Keratinocyte (primary cell): Measurements from ENCODE around the gene CAND1. TPM values are rescaled to one million over a fixed set of nuclear protein-coding genes. Genes with fewer than 3 reads are reported as not detected.

ENCODE experiments used
- DNase-seq: peaks from one replicate; pipeline ENCODE4 v3.0.0-alpha.2; 2011; ENCODE audit warnings: low read depth, missing footprints, low spot score
- FAIRE-seq: peaks from 2 replicates; lab custom pipeline; 2011; peaks lifted over from hg19 to GRCh38; lab: Jason Lieb, UNC
- H2AFZ ChIP-seq: 2 replicates; pipeline ENCODE4 v1.6.0; 2012; ENCODE audit warnings: low read length, control low read depth, inconsistent platforms; ENCODE audit not compliant: control insufficient read depth
- H3K27ac ChIP-seq: 2 replicates; pipeline ENCODE4 v1.5.1; 2011; ENCODE audit warnings: low read length; ENCODE audit not compliant: control insufficient read depth, insufficient read depth
- H3K27me3 ChIP-seq: 3 replicates; pipeline ENCODE4 v1.6.0; 2011; ENCODE audit warnings: low read length; ENCODE audit not compliant: control insufficient read depth, insufficient read depth; ENCODE audit errors: extremely low read depth
- H3K36me3 ChIP-seq, 2 experiments: 2 replicates in 1 of 2; 3 replicates in 1 of 2; pipeline ENCODE4 v1.5.1; 2011; ENCODE audit warnings: low read length in 2 of 2, mild to moderate bottlenecking in 1 of 2; ENCODE audit not compliant: control insufficient read depth in 2 of 2, insufficient read depth in 2 of 2; ENCODE audit errors: extremely low read depth in 1 of 2
- H3K4me1 ChIP-seq: 3 replicates; pipeline ENCODE4 v1.5.1; 2011; ENCODE audit warnings: low read length; ENCODE audit not compliant: control insufficient read depth, insufficient read depth; ENCODE audit errors: extremely low read depth
- H3K4me2 ChIP-seq: 3 replicates; pipeline ENCODE4 v1.6.0; 2011; ENCODE audit warnings: low read depth, low read length; ENCODE audit not compliant: control insufficient read depth, insufficient read depth; ENCODE audit errors: extremely low read depth
- H3K4me3 ChIP-seq, 3 experiments: fragments of 200-600 bp in 1 of 3; sonication (generic) in 1 of 3; 2 replicates in 2 of 3; 3 replicates in 1 of 3; pipeline ENCODE4 v1.5.1; 2011 to 2016; ENCODE audit warnings: low read length in 3 of 3, mild to moderate bottlenecking in 3 of 3, control low read depth in 2 of 3, inconsistent platforms in 1 of 3, low read depth in 1 of 3, mixed read lengths in 1 of 3, mixed run types in 1 of 3, moderate library complexity in 1 of 3; ENCODE audit not compliant: control insufficient read depth in 2 of 3, insufficient read depth in 2 of 3; ENCODE audit errors: extremely low read depth in 1 of 3
- H3K79me2 ChIP-seq: 2 replicates; pipeline ENCODE4 v1.6.0; 2012; ENCODE audit warnings: low read length; ENCODE audit not compliant: control insufficient read depth, insufficient read depth
- H3K9ac ChIP-seq: 3 replicates; pipeline ENCODE4 v1.6.0; 2011; ENCODE audit warnings: low read length; ENCODE audit not compliant: control insufficient read depth, insufficient read depth; ENCODE audit errors: extremely low read depth
- H3K9me1 ChIP-seq: 3 replicates; pipeline ENCODE4 v1.6.0; 2011; ENCODE audit warnings: low read length; ENCODE audit not compliant: control insufficient read depth, insufficient read depth; ENCODE audit errors: extremely low read depth
- H3K9me3 ChIP-seq: 2 replicates; pipeline ENCODE4 v1.5.1; 2012; ENCODE audit warnings: low read depth, low read length; ENCODE audit not compliant: control insufficient read depth
- H4K20me1 ChIP-seq: 3 replicates; pipeline ENCODE4 v1.6.0; 2011; ENCODE audit warnings: low read length; ENCODE audit not compliant: control insufficient read depth, insufficient read depth; ENCODE audit errors: extremely low read depth
- CTCF ChIP-seq, 3 experiments: IDR thresholded peaks in 1 of 3; conservative IDR thresholded peaks in 1 of 3; optimal IDR thresholded peaks in 1 of 3; 2 replicates in 2 of 3; 3 replicates in 1 of 3; pipeline versions ENCODE3 to v1.5.1; 2011; ENCODE audit warnings: low read length in 3 of 3, mild to moderate bottlenecking in 3 of 3, moderate library complexity in 2 of 3, control low read depth in 1 of 3, inconsistent platforms in 1 of 3; ENCODE audit not compliant: insufficient read depth in 2 of 3; ENCODE audit errors: extremely low read depth in 1 of 3
- EZH2 ChIP-seq: IDR thresholded peaks from one replicate; pipeline ENCODE4 v1.6.1; 2012; ENCODE audit warnings: inconsistent platforms, mild to moderate bottlenecking, low read length, moderate library complexity
- dilution Hi-C: fragments of 300-500 bp; cut with MboI; formaldehyde crosslinking; loops from one replicate; pipeline ENCODE4 v1.7.0; 2020; ENCODE audit warnings: low sequenced_read_pairs; ENCODE audit not compliant: extremely low pct_ligation_motif_present
- polyA plus RNA-seq, 5 experiments: library from polyadenylated mRNA; depleted of rRNA in 3 of 5; stranded (reverse) in 3 of 5; stranded (forward) in 1 of 5; unstranded in 1 of 5; fragments of >200 nt; gene quantifications; 1 replicate in 1 of 5; 2 replicates in 3 of 5; 3 replicates in 1 of 5; pipeline versions ENCODE4 v1.2.1 to v1.2.3, GENCODE V29; 2011 to 2012; ENCODE audit warnings: missing spikeins in 2 of 5, low read depth in 1 of 5, low replicate concordance in 1 of 5

Gene CAND1
- polyA plus RNA-seq, 1 donor (not counting 4 experiments of a cell fraction or from before 2014, with no cell fraction given) = 121 TPM

- H3K4me3 ChIP-seq = no peak overlapping the region
- no peaks in the 10 kb centered on the region for H4K20me1 ChIP-seq
- H3K27ac ChIP-seq = no peak overlapping the region
- TF ChIP-seq CTCF (optimal IDR thresholded peaks at IDR 0.05 in 1 of 3, IDR thresholded peaks at IDR 0.05 in 1 of 3, conservative IDR thresholded peaks at IDR 0.05 in 1 of 3; ENCODE audit: extremely low read depth in 1 of 3, insufficient read depth in 2 of 3, low read length in 3 of 3) (no peak), EZH2 (no peak)
- H3K9me3 ChIP-seq = no peaks in the 10 kb centered on the region
- no peaks in the 10 kb centered on the region for H3K9me1 ChIP-seq
- DNase-seq (no peak), FAIRE-seq (no peak)
- no peaks in the 10 kb centered on the region for H3K27me3 ChIP-seq
- H3K9ac ChIP-seq = no peak overlapping the region
- H3K4me2 ChIP-seq = no peak overlapping the region
- no peaks in the 10 kb centered on the region for H3K4me1 ChIP-seq
- no peak overlapping the region for H2AFZ ChIP-seq
- H3K79me2 ChIP-seq = peaks cover 82% of the 10 kb centered on the region
- dilution Hi-C loops = no loop called here
- H3K36me3 ChIP-seq = peaks cover 0 to 2% of the 10 kb centered on the region in 2 experiments
Observed at GRCh38 chr12:67286257-67286656, 17.1 kb downstream of the CAND1 start.

- Histone ChIP-seq H3K27me3 (no peaks in the 10 kb centered on the region), H3K79me2 (peaks cover 82% of the 10 kb centered on the region), H3K36me3 (peaks cover 0 to 2% of the 10 kb centered on the region in 2 experiments), H3K4me1 (no peaks in the 10 kb centered on the region), H3K9me1 (no peaks in the 10 kb centered on the region), H2AFZ (no peak overlapping the region), H3K4me3 (no peak overlapping the region), H3K4me2 (no peak overlapping the region), H3K9me3 (no peaks in the 10 kb centered on the region), H3K9ac (no peak overlapping the region), H4K20me1 (no peaks in the 10 kb centered on the region), H3K27ac (no peak overlapping the region)
- TF ChIP-seq CTCF (optimal IDR thresholded peaks at IDR 0.05 in 1 of 3, IDR thresholded peaks at IDR 0.05 in 1 of 3, conservative IDR thresholded peaks at IDR 0.05 in 1 of 3; ENCODE audit: extremely low read depth in 1 of 3, insufficient read depth in 2 of 3, low read length in 3 of 3) = no peak
- TF ChIP-seq EZH2 = no peak
- FAIRE-seq = no peak
- no peak for DNase-seq
- dilution Hi-C loops = no loop called here
Observed at GRCh38 chr12:67287311-67287710, 18.2 kb downstream of the CAND1 start.
